Ascending aorta (tissue), 2 donors: ENCODE data around the gene MCF2L. TPM values are rescaled to one million over a fixed set of nuclear protein-coding genes. Genes with fewer than 3 reads are reported as not detected.

ENCODE experiments used
- DNase-seq, 2 donors: peaks; one replicate each; pipeline ENCODE4 v3.0.0-alpha.2; 2019; ENCODE audit warnings: low spot score in 2 of 2
- H3K27ac ChIP-seq, 2 donors: fragments of 200-600 bp; sonication (generic); one replicate each; pipeline ENCODE4 v1.5.1; 2016 to 2017; ENCODE audit warnings: mild to moderate bottlenecking in 1 of 2
- H3K27me3 ChIP-seq: fragments of 200-600 bp; sonication (generic); one replicate; pipeline ENCODE4 v1.5.1; 2017
- H3K36me3 ChIP-seq, 2 donors: fragments of 200-600 bp; sonication (generic); one replicate each; pipeline ENCODE4 v1.5.1; 2016
- H3K4me1 ChIP-seq, 2 donors: fragments of 200-600 bp; sonication (generic); one replicate each; pipeline ENCODE4 v1.5.1; 2016 to 2017; ENCODE audit warnings: mild to moderate bottlenecking in 1 of 2
- H3K4me3 ChIP-seq, 2 donors: fragments of 200-600 bp; sonication (generic); one replicate each; pipeline ENCODE4 v1.5.1; 2016 to 2017; ENCODE audit warnings: mild to moderate bottlenecking in 1 of 2
- H3K9me3 ChIP-seq, 2 donors: fragments of 200-600 bp; sonication (generic); one replicate each; pipeline ENCODE4 v1.5.1; 2016
- CTCF ChIP-seq, 3 experiments: fragments of 200-600 bp in 2 of 3; fragments of 450-650 bp in 1 of 3; sonication (generic) in 2 of 3; IDR thresholded peaks; one replicate each; pipeline ENCODE4 v1.5.1; 2016 to 2019; ENCODE audit warnings: antibody characterized with exemption in 3 of 3, mild to moderate bottlenecking in 1 of 3, moderate library complexity in 1 of 3
- intact Hi-C: fragments of 100-400 bp; cut with DNase I; formaldehyde crosslinking; loops from one replicate; pipeline ENCODE4 v1.15.1; 2023
- total RNA-seq: library from RNA; depleted of rRNA; stranded (reverse); fragments of >200 nt; gene quantifications from one replicate; pipeline ENCODE4 v1.1.0, GENCODE V29; 2016

MCF2L gene
- total RNA-seq, 1 donor from 2014 or later, result 112 TPM

GRCh38 chr13:113148407-113148806, 179.4 kb downstream of the MCF2L start:
- H3K27me3 ChIP-seq, result no peaks in the 10 kb centered on the region
- no peaks in the 10 kb centered on the region for H3K36me3 ChIP-seq
- no peaks in the 10 kb centered on the region for H3K9me3 ChIP-seq
- H3K27ac ChIP-seq, result no peak overlapping the region
- H3K4me1 ChIP-seq, result peaks cover 0 to 10% of the 10 kb centered on the region in 2 donors
- peak in 1 of 2 donors; percentile 52 for DNase-seq
- TF ChIP-seq CTCF (IDR thresholded peaks at IDR 0.05), result no peak
- H3K4me3 ChIP-seq, result no peak overlapping the region
- intact Hi-C loops, result no loop called here

- intact Hi-C loops, result no loop called here
- no peaks in the 10 kb centered on the region for H3K36me3 ChIP-seq
- DNase-seq, result peak in 1 of 2 donors; percentile 46
- no peak for TF ChIP-seq CTCF (IDR thresholded peaks at IDR 0.05)
- no peaks in the 10 kb centered on the region for H3K9me3 ChIP-seq
- H3K4me1 ChIP-seq, result peaks cover 0 to 11% of the 10 kb centered on the region in 2 donors
- no peaks in the 10 kb centered on the region for H3K27me3 ChIP-seq
- no peak overlapping the region for H3K27ac ChIP-seq
- H3K4me3 ChIP-seq, result no peak overlapping the region
Observed at GRCh38 chr13:113148940-113149503, 180.0 kb downstream of the MCF2L start.

Other genes with a start within 250 kb of the MCF2L start
- 0.85 TPM for gene F7, start 136.6 kb downstream of the MCF2L start, total RNA-seq
- 15.8 TPM for gene F10, start 153.6 kb downstream of the MCF2L start, total RNA-seq
- gene PROZ, start 189.4 kb downstream of the MCF2L start, total RNA-seq, result not detected
- gene PCID2, start 239.5 kb downstream of the MCF2L start, total RNA-seq, result 50.8 TPM
- 208 TPM for gene CUL4A, start 240.4 kb downstream of the MCF2L start, total RNA-seq